Inflammatory macrophage (primary cell): Measurements from ENCODE around the gene HMGA1.

Source experiments
- DNase-seq, 2 donors: peaks; one replicate each; pipeline ENCODE4 v3.0.0-alpha.2; 2020 to 2022

Gene HMGA1

DNA sequence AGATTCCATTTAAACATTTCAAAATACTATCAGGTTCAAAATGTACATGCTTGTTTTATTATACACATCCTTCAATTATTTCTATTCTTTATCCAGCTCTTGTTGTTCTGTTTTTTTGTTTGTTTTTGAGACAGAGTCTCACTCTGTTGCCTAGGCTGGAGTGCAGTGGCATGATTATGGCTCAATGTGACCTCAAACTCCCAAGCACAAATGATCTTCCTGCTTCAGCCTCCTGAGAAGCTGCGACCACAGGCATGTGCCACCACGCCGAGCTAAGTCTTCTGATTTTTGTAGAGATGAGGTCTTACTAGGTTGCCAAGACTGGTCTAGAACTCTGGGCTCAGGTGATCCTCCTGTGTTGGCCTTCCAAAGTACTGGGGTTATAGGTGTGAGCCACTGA lies 56.3 kb downstream of the HMGA1 start:
- DNase-seq = no peak

DNA sequence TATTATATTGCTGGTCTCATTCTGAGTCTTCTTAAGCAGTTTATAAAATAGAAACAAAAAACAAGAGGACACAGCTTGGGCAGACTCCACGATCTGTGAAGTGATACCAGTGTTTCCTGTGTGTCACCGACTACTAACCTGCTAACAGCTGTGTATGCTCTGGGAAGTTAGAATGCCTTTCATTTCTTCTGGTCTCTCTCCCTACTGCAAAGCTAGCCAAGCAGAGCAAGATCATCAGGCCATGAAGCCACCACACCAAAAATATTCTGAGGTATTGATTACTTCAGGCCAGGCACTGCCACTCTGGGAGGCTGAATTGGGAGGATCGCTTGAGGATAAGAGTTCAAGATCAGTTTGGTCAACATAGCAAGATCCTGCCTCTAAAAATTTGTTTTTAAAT lies 59.0 kb downstream of the HMGA1 start:
- DNase-seq = no peak
